Esophagus muscularis mucosa (tissue), 4 donors: ENCODE measurements around the gene PDLIM4.

Experiments
- EP300 ChIP-seq: sonication (generic); formaldehyde crosslinking; IDR thresholded peaks from one replicate; pipeline ENCODE4 v1.6.1; 2017; ENCODE audit warnings: antibody characterized with exemption
- POLR2A ChIP-seq: fragments of 450-650 bp; IDR thresholded peaks from one replicate; pipeline ENCODE4 v1.6.1; 2017; ENCODE audit warnings: antibody characterized with exemption, moderate library complexity, mild to moderate bottlenecking, low read depth
- POLR2AphosphoS5 ChIP-seq, 2 donors: sonication (generic); formaldehyde crosslinking; IDR thresholded peaks; one replicate each; pipeline ENCODE4 v1.6.1; 2017; ENCODE audit warnings: antibody characterized with exemption in 2 of 2
- TF ChIP-seq, protein P1 (sequence below), 3 experiments: fragments of 200-600 bp in 2 of 3; fragments of 450-650 bp in 1 of 3; sonication (generic) in 2 of 3; IDR thresholded peaks; one replicate each; pipeline ENCODE4 v1.5.1; 2017 to 2019; ENCODE audit warnings: antibody characterized with exemption in 3 of 3, mild to moderate bottlenecking in 2 of 3, moderate library complexity in 1 of 3

DNA sequence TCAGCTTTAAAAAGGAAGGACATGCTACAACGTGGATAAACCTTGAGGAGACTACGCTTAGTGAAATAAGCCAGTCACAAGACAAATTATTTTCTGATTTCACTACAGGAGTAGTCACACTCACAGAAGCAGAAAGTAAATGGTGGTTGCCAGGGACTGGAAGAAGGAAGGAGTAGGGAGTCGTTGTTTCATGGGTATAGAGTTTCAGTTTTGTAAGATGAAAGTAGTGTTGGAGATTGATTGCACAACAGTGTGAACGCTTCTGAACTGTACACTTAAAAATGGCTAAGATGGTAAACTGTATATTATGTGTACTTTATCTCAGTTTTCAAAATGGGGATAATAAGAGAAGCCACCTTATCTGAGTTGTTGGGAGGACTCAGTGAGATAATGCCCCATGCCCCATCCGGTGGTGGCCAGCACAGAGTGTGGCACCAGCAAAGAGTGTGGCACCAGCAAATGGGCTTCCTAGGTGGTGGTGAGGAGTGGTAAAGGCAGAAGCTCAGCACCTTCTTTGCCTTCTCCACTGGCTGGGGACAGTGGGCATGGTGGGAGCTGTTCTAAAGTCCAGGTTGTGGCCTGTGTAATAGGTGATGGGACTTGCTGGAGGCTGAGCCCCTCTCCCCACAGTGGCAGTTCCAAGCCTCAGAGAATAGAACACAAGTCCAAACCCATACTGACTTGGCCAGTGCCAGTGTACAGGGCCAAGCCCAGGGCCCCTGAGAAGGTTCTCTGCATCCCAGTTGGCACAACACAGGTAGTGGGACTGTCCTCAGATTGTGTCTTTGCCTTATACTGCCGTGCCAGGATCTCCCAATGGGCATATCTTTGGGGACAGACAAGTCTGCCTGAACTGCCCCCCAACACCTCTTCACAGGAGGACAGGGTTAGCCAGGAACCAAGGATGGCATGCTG, 41.1 kb downstream of the PDLIM4 start:
- TF ChIP-seq, protein P1, sequence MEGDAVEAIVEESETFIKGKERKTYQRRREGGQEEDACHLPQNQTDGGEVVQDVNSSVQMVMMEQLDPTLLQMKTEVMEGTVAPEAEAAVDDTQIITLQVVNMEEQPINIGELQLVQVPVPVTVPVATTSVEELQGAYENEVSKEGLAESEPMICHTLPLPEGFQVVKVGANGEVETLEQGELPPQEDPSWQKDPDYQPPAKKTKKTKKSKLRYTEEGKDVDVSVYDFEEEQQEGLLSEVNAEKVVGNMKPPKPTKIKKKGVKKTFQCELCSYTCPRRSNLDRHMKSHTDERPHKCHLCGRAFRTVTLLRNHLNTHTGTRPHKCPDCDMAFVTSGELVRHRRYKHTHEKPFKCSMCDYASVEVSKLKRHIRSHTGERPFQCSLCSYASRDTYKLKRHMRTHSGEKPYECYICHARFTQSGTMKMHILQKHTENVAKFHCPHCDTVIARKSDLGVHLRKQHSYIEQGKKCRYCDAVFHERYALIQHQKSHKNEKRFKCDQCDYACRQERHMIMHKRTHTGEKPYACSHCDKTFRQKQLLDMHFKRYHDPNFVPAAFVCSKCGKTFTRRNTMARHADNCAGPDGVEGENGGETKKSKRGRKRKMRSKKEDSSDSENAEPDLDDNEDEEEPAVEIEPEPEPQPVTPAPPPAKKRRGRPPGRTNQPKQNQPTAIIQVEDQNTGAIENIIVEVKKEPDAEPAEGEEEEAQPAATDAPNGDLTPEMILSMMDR (IDR thresholded peaks at IDR 0.05): no peak
- TF ChIP-seq POLR2AphosphoS5 (IDR thresholded peaks at IDR 0.05) (no peak), POLR2A (no peak), EP300 (no peak)
